CD4-positive, alpha-beta T cell (primary cell): ENCODE measurements around the gene GALNT8. TPM values are rescaled to one million over a fixed set of nuclear protein-coding genes. Genes with fewer than 3 reads are reported as not detected.

Experiments used
- ATAC-seq: fragments of 200-7000 bp; cut with Tn5 transposase; one replicate; pipeline ENCODE4 v1.10.0; 2022; ENCODE audit warnings: mild to moderate bottlenecking; ENCODE audit not compliant: poor library complexity
- CTCF ChIA-PET: fragments of 350-600 bp; sonication (Branson Sonifier 250); formaldehyde crosslinking; loops from one replicate; lab custom pipeline; 2021; ENCODE audit warnings: antibody characterized with exemption, inconsistent platforms; lab: Charles Lee
- POLR2A ChIA-PET: fragments of 350-600 bp; sonication (Branson Sonifier 250); formaldehyde crosslinking; loops from one replicate; lab custom pipeline; 2021; ENCODE audit warnings: antibody characterized with exemption, inconsistent platforms; lab: Charles Lee
- DNase-seq, 14 experiments: peaks; one replicate each; pipeline ENCODE4 v3.0.0-alpha.2; 2013 to 2020; ENCODE audit warnings: mixed read lengths in 2 of 14
- H3K27ac ChIP-seq, 2 donors: one replicate each; pipeline versions ENCODE4 v1.5.1 to v1.7.0; 2013; ENCODE audit warnings: low read length in 2 of 2, low read depth in 1 of 2, mild to moderate bottlenecking in 1 of 2
- H3K27me3 ChIP-seq, 2 experiments: 1 replicate in 1 of 2; 2 replicates in 1 of 2; pipeline versions ENCODE4 v1.6.1 to v1.7.0; 2013; ENCODE audit warnings: low read length in 2 of 2, control low read depth in 1 of 2, mild to moderate bottlenecking in 1 of 2, moderate library complexity in 1 of 2; ENCODE audit not compliant: insufficient read depth in 2 of 2, control insufficient read depth in 1 of 2
- H3K36me3 ChIP-seq: one replicate; pipeline ENCODE4 v1.6.1; 2013; ENCODE audit warnings: low read length, control low read depth; ENCODE audit not compliant: insufficient read depth
- H3K4me1 ChIP-seq: one replicate; pipeline ENCODE4 v1.6.1; 2013; ENCODE audit warnings: low read length, control low read depth; ENCODE audit not compliant: insufficient read depth
- H3K4me3 ChIP-seq: one replicate; pipeline ENCODE4 v1.5.1; 2013; ENCODE audit warnings: mild to moderate bottlenecking, low read length, moderate library complexity
- H3K9me3 ChIP-seq, 2 experiments: 1 replicate in 1 of 2; 2 replicates in 1 of 2; pipeline versions ENCODE4 v1.6.1 to v1.7.0; 2013; ENCODE audit warnings: low read length in 2 of 2, mild to moderate bottlenecking in 2 of 2, control low read depth in 1 of 2, moderate library complexity in 1 of 2; ENCODE audit not compliant: control insufficient read depth in 1 of 2, insufficient read depth in 1 of 2
- H3K27ac Mint-ChIP-seq: one replicate; pipeline ENCODE4 v1.8.0; 2020; ENCODE audit warnings: mixed read lengths
- H3K27me3 Mint-ChIP-seq: one replicate; pipeline ENCODE4 v1.8.0; 2021; ENCODE audit warnings: mixed read lengths
- H3K36me3 Mint-ChIP-seq: one replicate; pipeline ENCODE4 v1.8.0; 2021; ENCODE audit warnings: low read depth, mixed read lengths
- H3K4me1 Mint-ChIP-seq: one replicate; pipeline ENCODE4 v1.8.0; 2021; ENCODE audit warnings: low read depth, mixed read lengths
- H3K4me3 Mint-ChIP-seq: one replicate; pipeline ENCODE4 v1.8.0; 2020; ENCODE audit warnings: mild to moderate bottlenecking, mixed read lengths
- H3K9me3 Mint-ChIP-seq: one replicate; pipeline ENCODE4 v1.8.0; 2020; ENCODE audit warnings: mixed read lengths
- CTCF ChIP-seq: fragments of 200-600 bp; IDR thresholded peaks from one replicate; pipeline ENCODE4 v1.8.0; 2022; ENCODE audit warnings: antibody characterized with exemption, mild to moderate bottlenecking
- intact Hi-C, 2 experiments: fragments of 100-400 bp; cut with DNase I in 1 of 2; cut with micrococcal nuclease in 1 of 2; formaldehyde crosslinking; loops; one replicate each; pipeline versions ENCODE4 v1.15.1 to v1.9.0; 2023 to 2025; cut with DNase I, micrococcal nuclease
- total RNA-seq, 174 experiments: library from RNA in 2 of 174; stranded (reverse) in 2 of 174; gene quantifications; one replicate each; pipeline ENCODE4 v1.2.3 and lab custom pipeline; 2021 to 2026

The GALNT8 gene
- total RNA-seq, 2 experiments from 2014 or later: 0.44 to 0.56 TPM

GRCh38 chr12:4738541-4738940 lies 18.3 kb downstream of the GALNT8 start:
- Mint-ChIP-seq H3K36me3 (no peaks in the 10 kb centered on the region), H3K9me3 (no peaks in the 10 kb centered on the region), H3K27me3 (peaks cover 30% of the 10 kb centered on the region), H3K4me1 (no peaks in the 10 kb centered on the region), H3K27ac (no peak overlapping the region), H3K4me3 (no peak overlapping the region)
- H3K27me3 ChIP-seq: peaks cover 0 to 9% of the 10 kb centered on the region in 2 experiments
- no peak overlapping the region for H3K4me3 ChIP-seq
- no peak overlapping the region for H3K27ac ChIP-seq
- H3K36me3 ChIP-seq: no peaks in the 10 kb centered on the region
- intact Hi-C loops: no loop called here
- no peaks in the 10 kb centered on the region for H3K9me3 ChIP-seq
- ATAC-seq (no peak), DNase-seq (no peak)
- ChIA-PET POLR2A (no interaction called here), CTCF (no interaction called here)
- H3K4me1 ChIP-seq: no peaks in the 10 kb centered on the region
- TF ChIP-seq CTCF: no peak

- CTCF ChIA-PET: no interaction called here
- DNase-seq (no peak), ATAC-seq (no peak)
- Histone ChIP-seq H3K9me3 (no peaks in the 10 kb centered on the region), H3K36me3 (no peaks in the 10 kb centered on the region), H3K4me1 (no peaks in the 10 kb centered on the region), H3K4me3 (no peak overlapping the region), H3K27ac (no peak overlapping the region), H3K27me3 (no peaks in the 10 kb centered on the region)
- TF ChIP-seq CTCF: no peak
- no peak overlapping the region for H3K4me3 Mint-ChIP-seq
- peaks cover 22% of the 10 kb centered on the region for H3K27me3 Mint-ChIP-seq
- no peaks in the 10 kb centered on the region for H3K36me3 Mint-ChIP-seq
- intact Hi-C loops: no loop called here
- no peak overlapping the region for H3K27ac Mint-ChIP-seq
- H3K4me1 Mint-ChIP-seq: no peaks in the 10 kb centered on the region
- POLR2A ChIA-PET: no interaction called here
- H3K9me3 Mint-ChIP-seq: no peaks in the 10 kb centered on the region
These were observed 22.3 kb downstream of the GALNT8 start for GRCh38 chr12:4742416-4742970.

- TF ChIP-seq CTCF: no peak
- no peaks in the 10 kb centered on the region for H3K9me3 Mint-ChIP-seq
- H3K36me3 Mint-ChIP-seq: no peaks in the 10 kb centered on the region
- ChIA-PET POLR2A (no interaction called here), CTCF (no interaction called here)
- H3K4me3 ChIP-seq: no peak overlapping the region
- DNase-seq (no peak), ATAC-seq (no peak)
- H3K27me3 ChIP-seq: no peaks in the 10 kb centered on the region
- H3K9me3 ChIP-seq: no peaks in the 10 kb centered on the region
- no peak overlapping the region for H3K4me3 Mint-ChIP-seq
- no peak overlapping the region for H3K27ac Mint-ChIP-seq
- intact Hi-C loops: no loop called here
- peaks cover 16% of the 10 kb centered on the region for H3K27me3 Mint-ChIP-seq
- H3K27ac ChIP-seq: no peak overlapping the region
- H3K4me1 ChIP-seq: no peaks in the 10 kb centered on the region
- no peaks in the 10 kb centered on the region for H3K4me1 Mint-ChIP-seq
- H3K36me3 ChIP-seq: no peaks in the 10 kb centered on the region
These were observed 22.8 kb downstream of the GALNT8 start for GRCh38 chr12:4743046-4743445.
